AG08395 (cell line): Measurements from ENCODE around the gene PRKAR2B.
"Not testable (repeated sequence)": the region's sequence is repeated elsewhere in the genome, so short reads cannot be mapped to it uniquely, and the experiment has no call there.

Experiments used
- DNase-seq: peaks from one replicate; pipeline ENCODE4 v3.0.0; 2012; ENCODE audit warnings: mixed read lengths, low spot score

Gene PRKAR2B

GRCh38 chr7:107078517-107078966 is 34.0 kb downstream of the PRKAR2B start:
- DNase-seq: no peak

GRCh38 chr7:107079212-107079940 is 34.9 kb downstream of the PRKAR2B start:
- DNase-seq: no peak

GRCh38 chr7:107080099-107080505 is 35.6 kb downstream of the PRKAR2B start:
- DNase-seq: no peak

- DNase-seq: no peak
Observed at GRCh38 chr7:107080533-107080932, 36.0 kb downstream of the PRKAR2B start.

- no peak for DNase-seq
Observed at GRCh38 chr7:107085180-107085579, 40.7 kb downstream of the PRKAR2B start.

- no peak for DNase-seq
Observed at GRCh38 chr7:107089627-107090026, 45.1 kb downstream of the PRKAR2B start.

- DNase-seq: no peak
Observed at GRCh38 chr7:107090457-107090856, 46.0 kb downstream of the PRKAR2B start.

GRCh38 chr7:107091306-107091705 is 46.8 kb downstream of the PRKAR2B start:
- DNase-seq: no peak

- not testable (repeated sequence) for DNase-seq
Observed at GRCh38 chr7:107093671-107094070, 49.2 kb downstream of the PRKAR2B start.

- DNase-seq: not testable (repeated sequence)
Observed at GRCh38 chr7:107099154-107099553, 54.6 kb downstream of the PRKAR2B start.

GRCh38 chr7:107100824-107101223 is 56.3 kb downstream of the PRKAR2B start:
- DNase-seq: no peak

GRCh38 chr7:107103369-107103768 is 58.9 kb downstream of the PRKAR2B start:
- DNase-seq: no peak

GRCh38 chr7:107104801-107105200 is 60.3 kb downstream of the PRKAR2B start:
- DNase-seq: no peak

- DNase-seq: no peak
Observed at GRCh38 chr7:107105591-107106245, 61.2 kb downstream of the PRKAR2B start.

- DNase-seq: no peak
Observed at GRCh38 chr7:107108793-107109371, 64.4 kb downstream of the PRKAR2B start.

GRCh38 chr7:107109955-107110354 is 65.5 kb downstream of the PRKAR2B start:
- no peak for DNase-seq

GRCh38 chr7:107111196-107111595 is 66.7 kb downstream of the PRKAR2B start:
- no peak for DNase-seq

- no peak for DNase-seq
Observed at GRCh38 chr7:107113866-107114265, 69.4 kb downstream of the PRKAR2B start.

GRCh38 chr7:107115114-107115513 is 70.6 kb downstream of the PRKAR2B start:
- no peak for DNase-seq

GRCh38 chr7:107115762-107116540 is 71.4 kb downstream of the PRKAR2B start:
- no peak for DNase-seq

- peak; percentile 4 for DNase-seq
Observed at GRCh38 chr7:107118109-107118900, 73.8 kb downstream of the PRKAR2B start.
